Body of pancreas (tissue), 4 donors: ENCODE results near the gene ABHD8. TPM values are rescaled to one million over a fixed set of nuclear protein-coding genes. Genes with fewer than 3 reads are reported as not detected.

ENCODE experiments used
- ATAC-seq: fragments of 150-250 bp; one replicate; pipeline ENCODE4 v1.9.1; 2016
- DNase-seq, 4 donors: peaks; one replicate each; pipeline ENCODE4 v3.0.0-alpha.2; 2019
- H3K27ac ChIP-seq, 4 donors: fragments of 200-600 bp; sonication (generic); 1 replicate in 3 of 4; 2 replicates in 1 of 4; pipeline versions ENCODE4 v1.5.1 to v1.6.1; 2016 to 2019; ENCODE audit warnings: mild to moderate bottlenecking in 1 of 4, mixed read lengths in 1 of 4, moderate library complexity in 1 of 4
- H3K27me3 ChIP-seq, 2 donors: fragments of 200-600 bp; sonication (generic); one replicate each; pipeline ENCODE4 v1.6.0; 2016; ENCODE audit warnings: mild to moderate bottlenecking in 1 of 2
- H3K36me3 ChIP-seq, 2 donors: fragments of 200-600 bp; sonication (generic); replicated peaks in 1 of 2; 2 replicates each; pipeline ENCODE4 v1.5.1; 2016; ENCODE audit warnings: low read depth in 2 of 2; ENCODE audit not compliant: insufficient read depth in 1 of 2
- H3K4me1 ChIP-seq: fragments of 200-600 bp; sonication (generic); one replicate; pipeline ENCODE4 v1.6.0; 2016
- H3K4me3 ChIP-seq, 2 donors: fragments of 200-600 bp; sonication (generic); 1 replicate in 1 of 2; 2 replicates in 1 of 2; pipeline ENCODE4 v1.5.1; 2016 to 2019
- H3K9me3 ChIP-seq, 3 donors: fragments of 200-600 bp; sonication (generic); 1 replicate in 2 of 3; 2 replicates in 1 of 3; pipeline ENCODE4 v1.5.1; 2016
- CTCF ChIP-seq, 7 experiments: fragments of 450-650 bp in 4 of 7; fragments of 200-600 bp in 3 of 7; sonication (generic) in 3 of 7; IDR thresholded peaks; one replicate each; pipeline ENCODE4 v1.5.1; 2016 to 2019; ENCODE audit warnings: antibody characterized with exemption in 7 of 7
- POLR2A ChIP-seq, 3 donors: fragments of 450-650 bp; IDR thresholded peaks; one replicate each; pipeline ENCODE4 v1.6.1; 2016; ENCODE audit warnings: antibody characterized with exemption in 3 of 3, mild to moderate bottlenecking in 2 of 3
- WGBS, 2 donors: methylation state at CpG; one replicate each; pipeline ENCODE4 v1.1.5; 2017; 5-methylcytosine and 5-hydroxymethylcytosine counted together
- intact Hi-C: fragments of 100-400 bp; cut with DNase I; formaldehyde crosslinking; loops from one replicate; pipeline ENCODE4 v1.15.1; 2023
- total RNA-seq, 2 donors: library from RNA; depleted of rRNA; stranded (reverse); fragments of >200 nt; gene quantifications; one replicate each; pipeline ENCODE4 v1.1.0, GENCODE V29; 2016

ABHD8 gene
- total RNA-seq, 2 donors from 2014 or later: 10.2 to 12.2 TPM

- TF ChIP-seq CTCF (IDR thresholded peaks at IDR 0.05) (no peak), POLR2A (IDR thresholded peaks at IDR 0.05) (no peak)
- ATAC-seq: no peak
- intact Hi-C loops: no loop called here
- WGBS, 2 donors: 1 to 7% methylated on average over 21 to 50 of the region's 50 CpGs
- H3K27me3 ChIP-seq: no peaks in the 10 kb centered on the region
- peak overlapping the region; percentile 63 to 66 for H3K4me3 ChIP-seq
- H3K4me1 ChIP-seq: peaks cover 34% of the 10 kb centered on the region
- peak overlapping the region; percentile 1 to 92 (median 88) for H3K27ac ChIP-seq
- H3K36me3 ChIP-seq: no peaks in the 10 kb centered on the region
- no peak for DNase-seq
- H3K9me3 ChIP-seq: no peaks in the 10 kb centered on the region
Observed at GRCh38 chr19:17337675-17338432, 34.6 kb upstream of the ABHD8 start.

GRCh38 chr19:17336872-17337674 is 33.8 kb upstream of the ABHD8 start, which contains the start of gene GTPBP3:
Gene GTPBP3 (plus strand): TSS chr19:17337553. CDS start chr19:17337612, 59 bp downstream.
- WGBS, 2 donors: 0 to 1% methylated on average over 37 to 40 of the region's 41 CpGs
- Histone ChIP-seq H3K27me3 (no peaks in the 10 kb centered on the region), H3K4me3 (peak within 1 kb of the TSS; percentile 66 to 77), H3K27ac (peak within 1 kb of the TSS; percentile 79 to 92 (median 88)), H3K4me1 (peaks cover 34% of the 10 kb centered on the region), H3K36me3 (no peaks in the 10 kb centered on the region), H3K9me3 (no peaks in the 10 kb centered on the region)
- ATAC-seq (peak; percentile 93), DNase-seq (peak; percentile 97 to 99 (median 98))
- intact Hi-C loops: no loop called here
- peak in 1 of 7 experiments; percentile 16 for TF ChIP-seq CTCF (IDR thresholded peaks at IDR 0.05)
- TF ChIP-seq POLR2A (IDR thresholded peaks at IDR 0.05): peak in 2 of 3 donors; percentile 53 to 57

- DNase-seq (no peak), ATAC-seq (no peak)
- Histone ChIP-seq H3K9me3 (no peaks in the 10 kb centered on the region), H3K4me3 (no peak overlapping the region), H3K4me1 (peaks cover 34% of the 10 kb centered on the region), H3K36me3 (no peaks in the 10 kb centered on the region), H3K27ac (no peak overlapping the region), H3K27me3 (no peaks in the 10 kb centered on the region)
- TF ChIP-seq POLR2A (IDR thresholded peaks at IDR 0.05) (no peak), CTCF (IDR thresholded peaks at IDR 0.05) (no peak)
- 60 to 65% methylated on average over 10 of the region's 10 CpGs for WGBS, 2 donors
- intact Hi-C loops: no loop called here
Observed at GRCh38 chr19:17335575-17335974, 32.4 kb upstream of the ABHD8 start.

GRCh38 chr19:17334414-17335409 is 31.5 kb upstream of the ABHD8 start, which contains the start of gene ANO8:
Gene ANO8 (minus strand): TSS chr19:17334855. CDS start chr19:17334670, 185 bp downstream.
- Histone ChIP-seq H3K4me3 (peak within 1 kb of the TSS; percentile 36 to 51), H3K9me3 (no peaks in the 10 kb centered on the region), H3K4me1 (peaks cover 34% of the 10 kb centered on the region), H3K27me3 (no peaks in the 10 kb centered on the region), H3K27ac (peak within 1 kb of the TSS; percentile 18 to 63 (median 38)), H3K36me3 (no peaks in the 10 kb centered on the region)
- peak; percentile 75 for ATAC-seq
- 1 to 3% methylated on average over 38 to 86 of the region's 86 CpGs for WGBS, 2 donors
- DNase-seq: peak; percentile 92 to 94 (median 93)
- TF ChIP-seq POLR2A (IDR thresholded peaks at IDR 0.05) (no peak), CTCF (IDR thresholded peaks at IDR 0.05) (peak in 1 of 7 experiments; percentile 5)
- intact Hi-C loops: no loop called here
